Astrocyte (in vitro differentiated cells and primary cell): ENCODE data around the gene PAPLN. TPM values are rescaled to one million over a fixed set of nuclear protein-coding genes. Genes with fewer than 3 reads are reported as not detected.
A peak's percentile ranks its signal among the peaks of the same experiment; 100 is the strongest.

ENCODE experiments used
- DNase-seq: peaks from one replicate; pipeline ENCODE4 v3.0.0-alpha.2; 2010; ENCODE audit warnings: low read depth
- FAIRE-seq: peaks from 2 replicates; lab custom pipeline; 2011; peaks lifted over from hg19 to GRCh38; lab: Jason Lieb, UNC
- H2AFZ ChIP-seq: 2 replicates; pipeline ENCODE4 v1.6.0; 2012; ENCODE audit warnings: low read depth, low read length, inconsistent platforms
- H3K27ac ChIP-seq: 2 replicates; pipeline ENCODE4 v1.5.1; 2011; ENCODE audit warnings: low read depth, low read length, inconsistent platforms
- H3K27me3 ChIP-seq: 2 replicates; pipeline ENCODE4 v1.6.0; 2011; ENCODE audit warnings: low read length, inconsistent platforms; ENCODE audit not compliant: insufficient read depth
- H3K36me3 ChIP-seq: 2 replicates; pipeline ENCODE4 v1.5.1; 2011; ENCODE audit warnings: low read length, inconsistent platforms; ENCODE audit not compliant: insufficient read depth
- H3K4me1 ChIP-seq: 2 replicates; pipeline ENCODE4 v1.5.1; 2011; ENCODE audit warnings: low read length, inconsistent platforms; ENCODE audit not compliant: insufficient read depth
- H3K4me2 ChIP-seq: 2 replicates; pipeline ENCODE4 v1.6.0; 2012; ENCODE audit warnings: low read length, inconsistent platforms
- H3K4me3 ChIP-seq: 2 replicates; pipeline ENCODE4 v1.5.1; 2011; ENCODE audit warnings: low read depth, mild to moderate bottlenecking, low read length, inconsistent platforms; ENCODE audit not compliant: insufficient read depth
- H3K79me2 ChIP-seq: 2 replicates; pipeline ENCODE4 v1.6.0; 2012; ENCODE audit warnings: mild to moderate bottlenecking, low read length, inconsistent platforms; ENCODE audit not compliant: insufficient read depth
- H3K9ac ChIP-seq: 2 replicates; pipeline ENCODE4 v1.6.0; 2012; ENCODE audit warnings: mild to moderate bottlenecking, low read length, inconsistent platforms
- H3K9me3 ChIP-seq: 2 replicates; pipeline ENCODE4 v1.5.1; 2012; ENCODE audit warnings: low read depth, mild to moderate bottlenecking, low read length, inconsistent platforms; ENCODE audit not compliant: insufficient read depth
- H4K20me1 ChIP-seq: 2 replicates; pipeline ENCODE4 v1.6.0; 2012; ENCODE audit warnings: low read length, inconsistent platforms; ENCODE audit not compliant: insufficient read depth
- H3K27ac Mint-ChIP-seq: one replicate; pipeline ENCODE4 v1.8.0; 2021; ENCODE audit warnings: mild to moderate bottlenecking, mixed read lengths; ENCODE audit not compliant: unreplicated experiment
- H3K27me3 Mint-ChIP-seq: one replicate; pipeline ENCODE4 v1.8.0; 2021; ENCODE audit warnings: low read depth, mixed read lengths; ENCODE audit not compliant: unreplicated experiment
- H3K36me3 Mint-ChIP-seq: one replicate; pipeline ENCODE4 v1.8.0; 2021; ENCODE audit warnings: low read depth, mixed read lengths; ENCODE audit not compliant: unreplicated experiment
- H3K4me1 Mint-ChIP-seq: one replicate; pipeline ENCODE4 v1.8.0; 2021; ENCODE audit warnings: low read depth, mixed read lengths; ENCODE audit not compliant: unreplicated experiment
- H3K4me3 Mint-ChIP-seq: one replicate; pipeline ENCODE4 v1.8.0; 2021; ENCODE audit warnings: mild to moderate bottlenecking, moderate library complexity, mixed read lengths; ENCODE audit not compliant: unreplicated experiment
- H3K9me3 Mint-ChIP-seq: one replicate; pipeline ENCODE4 v1.8.0; 2021; ENCODE audit warnings: mild to moderate bottlenecking, mixed read lengths; ENCODE audit not compliant: unreplicated experiment
- CTCF ChIP-seq: IDR thresholded peaks from 2 replicates; pipeline ENCODE4 v1.5.1; 2011; ENCODE audit warnings: low read depth, mild to moderate bottlenecking, inconsistent platforms, low read length, moderate library complexity; ENCODE audit not compliant: insufficient read depth
- EZH2 ChIP-seq: IDR thresholded peaks from 2 replicates; pipeline ENCODE4 v1.6.1; 2012; ENCODE audit warnings: mild to moderate bottlenecking, low read length, inconsistent platforms; ENCODE audit not compliant: insufficient read depth
- total RNA-seq: library from RNA; stranded (reverse); gene quantifications from 2 replicates; pipeline ENCODE4 v1.2.1, GENCODE V29; 2021

PAPLN gene
- total RNA-seq, 1 donor from 2014 or later = 5.0 TPM

GRCh38 chr14:73208390-73208789, 28.9 kb upstream of the PAPLN start:
- DNase-seq (no peak), FAIRE-seq (no peak)
- H3K9ac ChIP-seq = no peak overlapping the region
- H3K4me3 Mint-ChIP-seq = no peak overlapping the region
- TF ChIP-seq CTCF = no peak
- TF ChIP-seq EZH2 = no peak
- H3K27me3 ChIP-seq = no peaks in the 10 kb centered on the region
- H3K4me2 ChIP-seq = no peak overlapping the region
- H3K27me3 Mint-ChIP-seq = no peaks in the 10 kb centered on the region
- no peak overlapping the region for H3K27ac Mint-ChIP-seq
- H2AFZ ChIP-seq = no peak overlapping the region
- H3K4me3 ChIP-seq = no peak overlapping the region
- H3K36me3 ChIP-seq = peaks cover 42% of the 10 kb centered on the region
- peaks cover 16% of the 10 kb centered on the region for H3K4me1 ChIP-seq
- peaks cover 14% of the 10 kb centered on the region for H3K36me3 Mint-ChIP-seq
- no peaks in the 10 kb centered on the region for H3K4me1 Mint-ChIP-seq
- H3K9me3 ChIP-seq = peaks cover 2% of the 10 kb centered on the region
- H3K79me2 ChIP-seq = no peaks in the 10 kb centered on the region
- H3K9me3 Mint-ChIP-seq = no peaks in the 10 kb centered on the region
- H4K20me1 ChIP-seq = no peaks in the 10 kb centered on the region
- H3K27ac ChIP-seq = no peak overlapping the region

GRCh38 chr14:73208846-73209245, 28.5 kb upstream of the PAPLN start:
- Mint-ChIP-seq H3K4me3 (no peak overlapping the region), H3K36me3 (peaks cover 18% of the 10 kb centered on the region), H3K4me1 (no peaks in the 10 kb centered on the region), H3K27ac (no peak overlapping the region), H3K9me3 (no peaks in the 10 kb centered on the region), H3K27me3 (no peaks in the 10 kb centered on the region)
- Histone ChIP-seq H4K20me1 (no peaks in the 10 kb centered on the region), H3K27ac (no peak overlapping the region), H3K36me3 (peaks cover 46% of the 10 kb centered on the region), H3K9me3 (peaks cover 2% of the 10 kb centered on the region), H3K27me3 (no peaks in the 10 kb centered on the region), H3K4me1 (peaks cover 16% of the 10 kb centered on the region), H2AFZ (no peak overlapping the region), H3K79me2 (no peaks in the 10 kb centered on the region), H3K9ac (no peak overlapping the region), H3K4me3 (no peak overlapping the region), H3K4me2 (no peak overlapping the region)
- TF ChIP-seq EZH2 = no peak
- TF ChIP-seq CTCF = no peak
- DNase-seq = no peak
- FAIRE-seq = no peak

- no peak for FAIRE-seq
- Histone ChIP-seq H3K4me3 (no peak overlapping the region), H3K4me1 (peaks cover 16% of the 10 kb centered on the region), H4K20me1 (no peaks in the 10 kb centered on the region), H3K9me3 (peaks cover 2% of the 10 kb centered on the region), H3K27me3 (no peaks in the 10 kb centered on the region), H2AFZ (no peak overlapping the region), H3K9ac (no peak overlapping the region), H3K36me3 (peaks cover 48% of the 10 kb centered on the region), H3K4me2 (peak overlapping the region; percentile 74), H3K27ac (peak overlapping the region; percentile 42), H3K79me2 (no peaks in the 10 kb centered on the region)
- H3K4me3 Mint-ChIP-seq = no peak overlapping the region
- no peaks in the 10 kb centered on the region for H3K27me3 Mint-ChIP-seq
- H3K27ac Mint-ChIP-seq = no peak overlapping the region
- no peaks in the 10 kb centered on the region for H3K9me3 Mint-ChIP-seq
- peaks cover 24% of the 10 kb centered on the region for H3K36me3 Mint-ChIP-seq
- peak; percentile 71 for DNase-seq
- no peaks in the 10 kb centered on the region for H3K4me1 Mint-ChIP-seq
- no peak for TF ChIP-seq CTCF
- TF ChIP-seq EZH2 = no peak
These were observed 27.4 kb upstream of the PAPLN start for GRCh38 chr14:73209953-73210352.
